WTC11 (cell line): Measurements from ENCODE around the gene RAD51. TPM values are rescaled to one million over a fixed set of nuclear protein-coding genes. Genes with fewer than 3 reads are reported as not detected.

Experiments used
- ATAC-seq: fragments of 200-7000 bp; cut with Tn5 transposase; 2 replicates; pipeline ENCODE4 v1.10.0; 2021; ENCODE audit warnings: mild to moderate bottlenecking, moderate library complexity
- CTCF ChIA-PET: fragments of 300-600 bp; sonication (Branson Sonifier 250); formaldehyde crosslinking; loops from one replicate; lab custom pipeline; 2021; ENCODE audit warnings: antibody characterized with exemption; lab: Charles Lee
- POLR2A ChIA-PET: fragments of 350-600 bp; sonication (Branson Sonifier 250); formaldehyde crosslinking; loops from one replicate; lab custom pipeline; 2021; ENCODE audit warnings: antibody characterized with exemption; lab: Charles Lee
- DNase-seq: peaks from one replicate; pipeline ENCODE4 v3.0.0; 2021; ENCODE audit warnings: low spot score
- H3K27ac Mint-ChIP-seq: 2 replicates; pipeline ENCODE4 v1.8.0; 2021; ENCODE audit warnings: mixed read lengths
- H3K27me3 Mint-ChIP-seq: 2 replicates; pipeline ENCODE4 v1.8.0; 2021; ENCODE audit warnings: low read depth, mild to moderate bottlenecking, moderate library complexity, mixed read lengths
- H3K36me3 Mint-ChIP-seq: 2 replicates; pipeline ENCODE4 v1.8.0; 2021; ENCODE audit warnings: mixed read lengths
- H3K4me1 Mint-ChIP-seq: 2 replicates; pipeline ENCODE4 v1.8.0; 2022; ENCODE audit warnings: mixed read lengths
- H3K4me3 Mint-ChIP-seq: 2 replicates; pipeline ENCODE4 v1.8.0; 2021; ENCODE audit warnings: mild to moderate bottlenecking, moderate library complexity, mixed read lengths
- H3K9me3 Mint-ChIP-seq: 2 replicates; pipeline ENCODE4 v1.8.0; 2021; ENCODE audit warnings: mixed read lengths
- CREB1 ChIP-seq: sonication (generic); formaldehyde crosslinking; IDR thresholded peaks from 2 replicates; pipeline ENCODE4 v1.8.0; 2023; ENCODE audit warnings: mild to moderate bottlenecking, missing genetic modification reagents
- ESRRA ChIP-seq: sonication (generic); formaldehyde crosslinking; IDR thresholded peaks from 2 replicates; pipeline ENCODE4 v1.8.1; 2022; ENCODE audit warnings: mild to moderate bottlenecking, missing genetic modification reagents, borderline replicate concordance
- HMGA2 ChIP-seq: fragments of 250-450 bp; sonication (Bioruptor Pico); IDR thresholded peaks from 2 replicates; pipeline ENCODE4 v1.4.0; 2021; ENCODE audit warnings: mild to moderate bottlenecking, moderate library complexity
- NFYB ChIP-seq: sonication (generic); formaldehyde crosslinking; conservative IDR thresholded peaks from 2 replicates; pipeline ENCODE4 v1.8.0; 2022; ENCODE audit warnings: low read depth, missing genetic modification reagents
- SP1 ChIP-seq: sonication (generic); formaldehyde crosslinking; conservative IDR thresholded peaks from 2 replicates; pipeline ENCODE4 v1.8.1; 2022; ENCODE audit warnings: missing genetic modification reagents
- TEAD1 ChIP-seq: sonication (generic); formaldehyde crosslinking; IDR thresholded peaks from 2 replicates; pipeline ENCODE4 v1.8.0; 2022; ENCODE audit warnings: mild to moderate bottlenecking, missing genetic modification reagents
- ZBTB21 ChIP-seq: sonication (generic); formaldehyde crosslinking; IDR thresholded peaks from 2 replicates; pipeline ENCODE4 v1.8.1; 2023; ENCODE audit warnings: mild to moderate bottlenecking, missing genetic modification reagents, borderline replicate concordance
- ZNF219 ChIP-seq: sonication (generic); formaldehyde crosslinking; IDR thresholded peaks from 2 replicates; pipeline ENCODE4 v1.8.0; 2023; ENCODE audit warnings: missing genetic modification reagents, mild to moderate bottlenecking, borderline replicate concordance
- ZNF232 ChIP-seq: sonication (generic); formaldehyde crosslinking; IDR thresholded peaks from 2 replicates; pipeline ENCODE4 v1.8.0; 2022; ENCODE audit warnings: mild to moderate bottlenecking, missing genetic modification reagents
- total RNA-seq: library from RNA; stranded (reverse); gene quantifications from 3 replicates; pipeline ENCODE4 v1.2.3, GENCODE V29; 2021
- TF ChIP-seq, protein P1 (sequence below): sonication (generic); formaldehyde crosslinking; IDR thresholded peaks from 2 replicates; pipeline ENCODE4 v1.8.0; 2023; ENCODE audit warnings: missing genetic modification reagents
- TF ChIP-seq, protein P2 (sequence below): fragments of 250-450 bp; sonication (Bioruptor Pico); IDR thresholded peaks from 2 replicates; pipeline ENCODE4 v1.8.0; 2021; ENCODE audit warnings: mild to moderate bottlenecking
- TF ChIP-seq, protein P3 (sequence below): sonication (generic); formaldehyde crosslinking; conservative IDR thresholded peaks from 2 replicates; pipeline ENCODE4 v1.8.1; 2022; ENCODE audit warnings: mild to moderate bottlenecking, missing genetic modification reagents
- TF ChIP-seq, protein P4 (sequence below): sonication (generic); formaldehyde crosslinking; IDR thresholded peaks from 2 replicates; pipeline ENCODE4 v1.8.1; 2022; ENCODE audit warnings: mild to moderate bottlenecking, missing genetic modification reagents, moderate library complexity, borderline replicate concordance
- TF ChIP-seq, protein P5 (sequence below): sonication (generic); formaldehyde crosslinking; IDR thresholded peaks from 2 replicates; pipeline ENCODE4 v1.8.0; 2022; ENCODE audit warnings: mild to moderate bottlenecking, missing genetic modification reagents
- TF ChIP-seq, protein P6 (sequence below): sonication (generic); formaldehyde crosslinking; IDR thresholded peaks from 2 replicates; pipeline ENCODE4 v1.8.0; 2022; ENCODE audit warnings: mild to moderate bottlenecking, missing genetic modification reagents
- TF ChIP-seq, protein P7 (sequence below): sonication (generic); formaldehyde crosslinking; IDR thresholded peaks from 2 replicates; pipeline ENCODE4 v1.8.1; 2023; ENCODE audit warnings: mild to moderate bottlenecking, missing genetic modification reagents, borderline replicate concordance

Gene RAD51
- total RNA-seq, 1 experiment from 2014 or later = 36.4 TPM

DNA sequence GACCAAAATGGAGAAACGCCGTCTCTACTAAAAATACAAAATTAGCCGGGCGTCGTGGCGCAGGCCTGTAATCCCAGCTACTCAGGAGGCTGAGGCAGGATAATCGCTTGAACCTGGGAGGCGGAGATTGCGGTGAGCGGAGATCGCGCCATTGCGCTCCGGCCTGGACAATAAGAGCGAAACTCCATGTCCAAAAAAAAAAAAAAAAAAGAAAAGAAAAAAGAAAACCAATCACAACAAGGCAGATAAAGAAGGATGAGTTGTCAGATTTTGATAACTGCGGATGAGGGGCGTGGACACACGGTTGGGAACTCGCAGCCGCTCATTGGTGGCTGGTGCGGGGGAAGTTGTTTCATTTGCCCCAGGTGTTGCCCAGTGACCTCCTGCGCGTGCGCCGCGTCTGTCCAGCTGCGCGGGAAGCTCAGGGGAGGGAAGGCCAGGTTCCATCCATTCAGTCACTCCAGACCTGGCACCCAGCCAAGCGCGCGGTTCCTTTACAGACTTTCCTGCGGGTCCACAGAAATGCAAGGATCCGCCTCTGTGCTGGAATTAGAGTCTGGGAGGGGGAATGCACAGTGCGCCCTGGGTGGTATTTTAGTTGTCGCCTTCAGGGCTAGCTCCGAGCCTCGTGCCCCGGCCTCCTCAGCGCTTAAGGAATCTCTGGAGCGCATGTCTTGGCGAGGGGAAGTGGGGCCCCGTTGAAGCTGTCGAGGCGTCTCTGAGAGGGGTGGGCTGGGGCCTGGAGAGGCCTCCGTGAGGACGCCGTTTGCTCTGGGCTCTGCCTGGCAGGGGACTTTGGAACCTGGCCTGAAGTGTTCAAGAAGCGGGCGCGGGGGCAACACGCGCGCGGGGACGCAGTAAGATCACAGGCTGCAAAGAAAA, 68.2 kb downstream of the RAD51 start (continued):
- TF ChIP-seq, protein P1, sequence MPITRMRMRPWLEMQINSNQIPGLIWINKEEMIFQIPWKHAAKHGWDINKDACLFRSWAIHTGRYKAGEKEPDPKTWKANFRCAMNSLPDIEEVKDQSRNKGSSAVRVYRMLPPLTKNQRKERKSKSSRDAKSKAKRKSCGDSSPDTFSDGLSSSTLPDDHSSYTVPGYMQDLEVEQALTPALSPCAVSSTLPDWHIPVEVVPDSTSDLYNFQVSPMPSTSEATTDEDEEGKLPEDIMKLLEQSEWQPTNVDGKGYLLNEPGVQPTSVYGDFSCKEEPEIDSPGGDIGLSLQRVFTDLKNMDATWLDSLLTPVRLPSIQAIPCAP = no peak
- TF ChIP-seq, protein P2, sequence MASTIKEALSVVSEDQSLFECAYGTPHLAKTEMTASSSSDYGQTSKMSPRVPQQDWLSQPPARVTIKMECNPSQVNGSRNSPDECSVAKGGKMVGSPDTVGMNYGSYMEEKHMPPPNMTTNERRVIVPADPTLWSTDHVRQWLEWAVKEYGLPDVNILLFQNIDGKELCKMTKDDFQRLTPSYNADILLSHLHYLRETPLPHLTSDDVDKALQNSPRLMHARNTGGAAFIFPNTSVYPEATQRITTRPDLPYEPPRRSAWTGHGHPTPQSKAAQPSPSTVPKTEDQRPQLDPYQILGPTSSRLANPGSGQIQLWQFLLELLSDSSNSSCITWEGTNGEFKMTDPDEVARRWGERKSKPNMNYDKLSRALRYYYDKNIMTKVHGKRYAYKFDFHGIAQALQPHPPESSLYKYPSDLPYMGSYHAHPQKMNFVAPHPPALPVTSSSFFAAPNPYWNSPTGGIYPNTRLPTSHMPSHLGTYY = no peak
- TF ChIP-seq NFYB (CRISPR knock-in tag) (no peak), SP1 (CRISPR knock-in tag) (peak; percentile 12; the same call in 1 of the 2 replicates), ZNF232 (CRISPR knock-in tag) (no peak), CREB1 (CRISPR knock-in tag) (no peak), ESRRA (CRISPR knock-in tag) (no peak)
- TF ChIP-seq, protein P3, sequence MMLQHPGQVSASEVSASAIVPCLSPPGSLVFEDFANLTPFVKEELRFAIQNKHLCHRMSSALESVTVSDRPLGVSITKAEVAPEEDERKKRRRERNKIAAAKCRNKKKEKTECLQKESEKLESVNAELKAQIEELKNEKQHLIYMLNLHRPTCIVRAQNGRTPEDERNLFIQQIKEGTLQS (CRISPR knock-in tag) = no peak

DNA sequence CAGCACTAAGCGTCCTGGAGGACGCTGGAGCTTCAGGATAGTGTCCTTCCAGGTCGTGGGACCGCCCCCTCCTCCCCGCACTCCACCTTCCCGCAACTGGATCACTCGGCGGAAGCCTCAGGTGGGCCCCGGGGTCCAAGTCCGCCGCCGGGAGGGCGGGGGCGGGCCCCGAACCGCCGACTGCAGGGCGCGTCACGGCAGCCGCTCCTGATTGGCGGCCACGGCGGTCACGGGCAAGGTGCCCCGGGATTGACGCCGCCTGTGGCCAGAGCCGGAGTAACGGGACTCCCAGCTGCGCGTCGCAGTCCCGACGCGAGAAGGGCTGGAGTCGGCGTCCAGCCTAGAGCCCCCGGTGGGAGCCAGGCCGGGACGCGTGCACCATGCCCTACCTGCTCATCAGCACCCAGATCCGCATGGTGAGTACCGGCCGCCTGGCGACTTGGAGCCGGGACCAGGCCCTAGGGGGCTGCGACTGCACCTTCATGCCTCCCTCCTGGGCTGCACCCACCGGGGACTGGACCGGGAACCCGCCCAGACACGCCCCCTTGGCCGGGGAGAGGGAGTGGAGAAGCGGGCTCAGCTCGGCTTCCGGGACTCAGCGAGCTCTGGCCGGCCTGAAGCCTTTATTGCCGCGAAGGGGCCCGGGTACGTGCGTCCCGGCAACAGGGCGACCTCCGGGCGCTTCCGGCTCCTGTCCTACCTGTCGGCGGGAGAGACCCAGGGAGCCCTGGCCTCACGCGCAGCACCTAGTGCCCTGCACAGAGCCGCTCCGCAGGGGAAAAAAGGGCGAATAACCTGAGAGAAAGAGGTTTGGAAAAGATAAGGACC, 69.0 kb downstream of the RAD51 start, which contains the start of gene GCHFR:
Gene GCHFR (plus strand): TSS at position 268 of the 828 bp plus-strand sequence. CDS start 113 bp downstream, at position 381.
- no peaks in the 10 kb centered on the region for H3K36me3 Mint-ChIP-seq
- H3K4me1 Mint-ChIP-seq = peaks cover 31% of the 10 kb centered on the region
- H3K27ac Mint-ChIP-seq = peak within 1 kb of the TSS; percentile 94
- peak within 1 kb of the TSS; percentile 81 for H3K4me3 Mint-ChIP-seq
- H3K9me3 Mint-ChIP-seq = no peaks in the 10 kb centered on the region
- ChIA-PET CTCF (interaction anchor here (0.5 to 7.8 kb wide), 25 partner anchors 17 to 327 kb away, joined by 3 to 60 read pairs (median 4); partner anchors contain the start of genes DNAJC17, RAD51, RHOV and SPINT1), POLR2A (interaction anchor here (0.8 to 2.4 kb wide), 5 partner anchors 25 to 130 kb away, joined by 3 to 9 read pairs (median 4); partner anchors contain the start of genes SPINT1 and VPS18)
- DNase-seq = peak; percentile 81
- peaks cover 14% of the 10 kb centered on the region for H3K27me3 Mint-ChIP-seq
- peak; percentile 40 for ATAC-seq
- TF ChIP-seq ZNF232 (CRISPR knock-in tag) (no peak), ZBTB21 (CRISPR knock-in tag) (0 out of 2 replicates have a peak, but pooled peaks have one; percentile 69), HMGA2 (no peak), TEAD1 (CRISPR knock-in tag) (peak; percentile 79), ZNF219 (CRISPR knock-in tag) (peak; percentile 73; the same call in 1 of the 2 replicates)
- TF ChIP-seq, protein P4, sequence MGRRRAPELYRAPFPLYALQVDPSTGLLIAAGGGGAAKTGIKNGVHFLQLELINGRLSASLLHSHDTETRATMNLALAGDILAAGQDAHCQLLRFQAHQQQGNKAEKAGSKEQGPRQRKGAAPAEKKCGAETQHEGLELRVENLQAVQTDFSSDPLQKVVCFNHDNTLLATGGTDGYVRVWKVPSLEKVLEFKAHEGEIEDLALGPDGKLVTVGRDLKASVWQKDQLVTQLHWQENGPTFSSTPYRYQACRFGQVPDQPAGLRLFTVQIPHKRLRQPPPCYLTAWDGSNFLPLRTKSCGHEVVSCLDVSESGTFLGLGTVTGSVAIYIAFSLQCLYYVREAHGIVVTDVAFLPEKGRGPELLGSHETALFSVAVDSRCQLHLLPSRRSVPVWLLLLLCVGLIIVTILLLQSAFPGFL (CRISPR knock-in tag) = no peak
- TF ChIP-seq, protein P5, sequence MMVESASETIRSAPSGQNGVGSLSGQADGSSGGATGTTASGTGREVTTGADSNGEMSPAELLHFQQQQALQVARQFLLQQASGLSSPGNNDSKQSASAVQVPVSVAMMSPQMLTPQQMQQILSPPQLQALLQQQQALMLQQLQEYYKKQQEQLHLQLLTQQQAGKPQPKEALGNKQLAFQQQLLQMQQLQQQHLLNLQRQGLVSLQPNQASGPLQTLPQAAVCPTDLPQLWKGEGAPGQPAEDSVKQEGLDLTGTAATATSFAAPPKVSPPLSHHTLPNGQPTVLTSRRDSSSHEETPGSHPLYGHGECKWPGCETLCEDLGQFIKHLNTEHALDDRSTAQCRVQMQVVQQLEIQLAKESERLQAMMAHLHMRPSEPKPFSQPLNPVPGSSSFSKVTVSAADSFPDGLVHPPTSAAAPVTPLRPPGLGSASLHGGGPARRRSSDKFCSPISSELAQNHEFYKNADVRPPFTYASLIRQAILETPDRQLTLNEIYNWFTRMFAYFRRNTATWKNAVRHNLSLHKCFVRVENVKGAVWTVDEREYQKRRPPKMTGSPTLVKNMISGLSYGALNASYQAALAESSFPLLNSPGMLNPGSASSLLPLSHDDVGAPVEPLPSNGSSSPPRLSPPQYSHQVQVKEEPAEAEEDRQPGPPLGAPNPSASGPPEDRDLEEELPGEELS = peak; percentile 17; the same call in 1 of the 2 replicates
- TF ChIP-seq, protein P2 = no peak
- TF ChIP-seq, protein P6, sequence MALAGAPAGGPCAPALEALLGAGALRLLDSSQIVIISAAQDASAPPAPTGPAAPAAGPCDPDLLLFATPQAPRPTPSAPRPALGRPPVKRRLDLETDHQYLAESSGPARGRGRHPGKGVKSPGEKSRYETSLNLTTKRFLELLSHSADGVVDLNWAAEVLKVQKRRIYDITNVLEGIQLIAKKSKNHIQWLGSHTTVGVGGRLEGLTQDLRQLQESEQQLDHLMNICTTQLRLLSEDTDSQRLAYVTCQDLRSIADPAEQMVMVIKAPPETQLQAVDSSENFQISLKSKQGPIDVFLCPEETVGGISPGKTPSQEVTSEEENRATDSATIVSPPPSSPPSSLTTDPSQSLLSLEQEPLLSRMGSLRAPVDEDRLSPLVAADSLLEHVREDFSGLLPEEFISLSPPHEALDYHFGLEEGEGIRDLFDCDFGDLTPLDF (CRISPR knock-in tag) = no peak
- TF ChIP-seq, protein P7, sequence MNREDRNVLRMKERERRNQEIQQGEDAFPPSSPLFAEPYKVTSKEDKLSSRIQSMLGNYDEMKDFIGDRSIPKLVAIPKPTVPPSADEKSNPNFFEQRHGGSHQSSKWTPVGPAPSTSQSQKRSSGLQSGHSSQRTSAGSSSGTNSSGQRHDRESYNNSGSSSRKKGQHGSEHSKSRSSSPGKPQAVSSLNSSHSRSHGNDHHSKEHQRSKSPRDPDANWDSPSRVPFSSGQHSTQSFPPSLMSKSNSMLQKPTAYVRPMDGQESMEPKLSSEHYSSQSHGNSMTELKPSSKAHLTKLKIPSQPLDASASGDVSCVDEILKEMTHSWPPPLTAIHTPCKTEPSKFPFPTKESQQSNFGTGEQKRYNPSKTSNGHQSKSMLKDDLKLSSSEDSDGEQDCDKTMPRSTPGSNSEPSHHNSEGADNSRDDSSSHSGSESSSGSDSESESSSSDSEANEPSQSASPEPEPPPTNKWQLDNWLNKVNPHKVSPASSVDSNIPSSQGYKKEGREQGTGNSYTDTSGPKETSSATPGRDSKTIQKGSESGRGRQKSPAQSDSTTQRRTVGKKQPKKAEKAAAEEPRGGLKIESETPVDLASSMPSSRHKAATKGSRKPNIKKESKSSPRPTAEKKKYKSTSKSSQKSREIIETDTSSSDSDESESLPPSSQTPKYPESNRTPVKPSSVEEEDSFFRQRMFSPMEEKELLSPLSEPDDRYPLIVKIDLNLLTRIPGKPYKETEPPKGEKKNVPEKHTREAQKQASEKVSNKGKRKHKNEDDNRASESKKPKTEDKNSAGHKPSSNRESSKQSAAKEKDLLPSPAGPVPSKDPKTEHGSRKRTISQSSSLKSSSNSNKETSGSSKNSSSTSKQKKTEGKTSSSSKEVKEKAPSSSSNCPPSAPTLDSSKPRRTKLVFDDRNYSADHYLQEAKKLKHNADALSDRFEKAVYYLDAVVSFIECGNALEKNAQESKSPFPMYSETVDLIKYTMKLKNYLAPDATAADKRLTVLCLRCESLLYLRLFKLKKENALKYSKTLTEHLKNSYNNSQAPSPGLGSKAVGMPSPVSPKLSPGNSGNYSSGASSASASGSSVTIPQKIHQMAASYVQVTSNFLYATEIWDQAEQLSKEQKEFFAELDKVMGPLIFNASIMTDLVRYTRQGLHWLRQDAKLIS = peak; percentile 60; the same call in 1 of the 2 replicates
